ENCODE data around the gene ANKRD11. TPM values are rescaled to one million over a fixed set of nuclear protein-coding genes. Genes with fewer than 3 reads are reported as not detected.
"Not testable (repeated sequence)": the region's sequence is repeated elsewhere in the genome, so short reads cannot be mapped to it uniquely, and the experiment has no call there.

The ANKRD11 gene
- total RNA-seq, 2 donors from 2014 or later = 118 to 159 TPM

DNA sequence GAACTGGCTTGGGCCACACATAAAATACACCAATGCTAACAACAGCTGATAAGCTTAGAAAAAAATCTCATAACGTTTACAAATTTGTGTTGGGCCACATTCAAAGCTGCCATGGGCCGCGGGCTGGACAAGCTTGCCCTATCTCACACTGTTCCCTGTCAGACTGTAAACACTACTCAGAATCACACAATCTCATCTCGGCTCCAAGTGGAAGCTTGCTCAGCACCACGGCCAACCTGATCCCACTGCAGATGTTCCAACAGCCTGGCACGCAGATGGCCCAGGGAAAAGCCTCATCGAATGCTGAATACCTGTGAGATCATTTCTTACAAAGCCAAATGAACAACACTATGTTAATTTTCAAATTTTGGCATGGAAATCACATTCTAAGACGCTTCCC, 125.8 kb downstream of the ANKRD11 start:
- Mint-ChIP-seq H3K4me3 (no peak overlapping the region), H3K4me1 (peaks cover 74% of the 10 kb centered on the region), H3K27ac (peak overlapping the region; percentile 89), H3K9me3 (no peaks in the 10 kb centered on the region), H3K36me3 (ENCODE audit: low read depth) (peaks cover 3% of the 10 kb centered on the region), H3K27me3 (ENCODE audit: insufficient read depth) (no peaks in the 10 kb centered on the region)
- H3K36me3 ChIP-seq (ENCODE audit: control insufficient read depth, insufficient read depth, low read length) = peaks cover 9% of the 10 kb centered on the region
- H3K9ac ChIP-seq (ENCODE audit: extremely low read depth, low read length, poor library complexity, severe bottlenecking) = no peak overlapping the region
- WGBS, 2 experiments (ENCODE audit: insufficient coverage in 1 of 2, insufficient read length in 1 of 2) = 90 to 91% methylated on average over 5 to 8 of the region's 8 CpGs
- no peak for TF ChIP-seq CTCF (conservative IDR thresholded peaks at IDR 0.05)
- peak overlapping the region; percentile 44 for H3K4me3 ChIP-seq (ENCODE audit: low read length)
- DNase-seq = no peak
- no peaks in the 10 kb centered on the region for H3K9me3 ChIP-seq (ENCODE audit: control insufficient read depth, low read length)
- H3K27ac ChIP-seq (ENCODE audit: low read depth, low read length) = no peak overlapping the region
- no peaks in the 10 kb centered on the region for H3K27me3 ChIP-seq (ENCODE audit: control insufficient read depth, insufficient read depth, low read length, poor library complexity, severe bottlenecking)
- H3K4me1 ChIP-seq (ENCODE audit: control insufficient read depth, insufficient read depth, low read length) = peaks cover 37% of the 10 kb centered on the region

DNA sequence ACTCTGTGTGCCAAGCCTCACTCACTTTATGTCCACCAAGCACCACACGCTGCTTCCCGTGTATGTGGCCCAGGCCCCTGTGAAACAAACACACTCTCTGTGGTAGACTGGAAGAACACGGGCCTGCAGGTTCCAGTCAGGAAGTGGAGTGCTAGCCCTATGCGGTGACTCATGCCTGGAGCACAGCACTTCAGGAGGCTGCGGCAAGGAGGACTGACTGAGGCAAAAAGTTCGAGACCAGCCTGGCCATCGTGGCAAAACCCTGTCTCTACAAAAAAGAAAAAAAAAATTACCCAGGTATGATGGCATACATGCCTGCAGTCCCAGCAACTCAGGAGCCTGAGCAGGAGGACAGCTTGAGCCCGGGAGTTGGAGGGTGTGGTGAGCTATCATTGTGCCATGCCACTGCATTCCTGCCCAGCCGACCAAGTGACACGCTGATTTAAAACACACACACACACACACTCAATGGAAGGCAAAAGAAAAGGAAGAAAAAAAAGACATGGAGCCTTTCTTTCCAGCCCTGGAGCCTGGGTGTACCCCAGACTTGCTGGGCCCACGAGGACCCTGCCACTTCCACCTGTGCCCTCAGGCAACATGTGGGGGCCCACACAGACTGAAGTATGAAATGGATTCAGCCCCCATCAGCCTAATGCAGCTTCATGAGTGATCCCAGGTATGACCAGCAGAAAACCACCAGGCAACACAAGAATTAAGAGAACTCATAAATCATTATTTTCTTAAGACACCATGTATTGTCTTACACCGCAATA, 126.6 kb downstream of the ANKRD11 start:
- peak overlapping the region; percentile 6 for H3K27ac ChIP-seq (ENCODE audit: low read depth, low read length)
- peaks cover 74% of the 10 kb centered on the region for H3K4me1 Mint-ChIP-seq

GRCh38 chr16:89362540-89363223, 127.7 kb downstream of the ANKRD11 start:
- not testable (repeated sequence) for H3K9me3 Mint-ChIP-seq; H3K9ac ChIP-seq (ENCODE audit: extremely low read depth, low read length, poor library complexity, severe bottlenecking); H3K9me3 ChIP-seq (ENCODE audit: control insufficient read depth, low read length); H3K27ac ChIP-seq (ENCODE audit: low read depth, low read length); H3K4me3 Mint-ChIP-seq; DNase-seq; H3K36me3 Mint-ChIP-seq (ENCODE audit: low read depth); H3K27me3 ChIP-seq (ENCODE audit: control insufficient read depth, insufficient read depth, low read length, poor library complexity, severe bottlenecking); H3K27me3 Mint-ChIP-seq (ENCODE audit: insufficient read depth); H3K4me3 ChIP-seq (ENCODE audit: low read length)
- WGBS, 2 experiments (ENCODE audit: insufficient coverage in 1 of 2, insufficient read length in 1 of 2) = 83 to 91% methylated on average over 8 to 10 of the region's 14 CpGs
- Mint-ChIP-seq H3K4me1 (peaks cover 71% of the 10 kb centered on the region), H3K27ac (peak overlapping the region; percentile 82)
- Histone ChIP-seq H3K36me3 (ENCODE audit: control insufficient read depth, insufficient read depth, low read length) (peaks cover 12% of the 10 kb centered on the region), H3K4me1 (ENCODE audit: control insufficient read depth, insufficient read depth, low read length) (peaks cover 44% of the 10 kb centered on the region)

More for the DNA sequence above, 126.6 kb downstream of the ANKRD11 start:
- H3K36me3 Mint-ChIP-seq (ENCODE audit: low read depth) = peaks cover 5% of the 10 kb centered on the region
- peaks cover 44% of the 10 kb centered on the region for H3K4me1 ChIP-seq (ENCODE audit: control insufficient read depth, insufficient read depth, low read length)
- WGBS, 2 experiments (ENCODE audit: insufficient coverage in 1 of 2, insufficient read length in 1 of 2) = 85 to 89% methylated on average over 7 to 10 of the region's 12 CpGs
- peaks cover 12% of the 10 kb centered on the region for H3K36me3 ChIP-seq (ENCODE audit: control insufficient read depth, insufficient read depth, low read length)
- H3K27ac Mint-ChIP-seq = peak overlapping the region; percentile 89
- H3K27me3 ChIP-seq (ENCODE audit: control insufficient read depth, insufficient read depth, low read length, poor library complexity, severe bottlenecking) = no peaks in the 10 kb centered on the region
- H3K9ac ChIP-seq (ENCODE audit: extremely low read depth, low read length, poor library complexity, severe bottlenecking) = no peak overlapping the region
- H3K9me3 Mint-ChIP-seq = no peaks in the 10 kb centered on the region
- DNase-seq = peak; percentile 81
- TF ChIP-seq CTCF (conservative IDR thresholded peaks at IDR 0.05) = no peak
- H3K4me3 Mint-ChIP-seq = no peak overlapping the region
- no peaks in the 10 kb centered on the region for H3K9me3 ChIP-seq (ENCODE audit: control insufficient read depth, low read length)
- H3K4me3 ChIP-seq (ENCODE audit: low read length) = no peak overlapping the region
- no peaks in the 10 kb centered on the region for H3K27me3 Mint-ChIP-seq (ENCODE audit: insufficient read depth)

Data from endodermal cell (in vitro differentiated cells).